ENCODE measurements around the gene NGEF. TPM values are rescaled to one million over a fixed set of nuclear protein-coding genes. Genes with fewer than 3 reads are reported as not detected.

The NGEF gene
- total RNA-seq, 1 donor = 17.4 TPM

DNA sequence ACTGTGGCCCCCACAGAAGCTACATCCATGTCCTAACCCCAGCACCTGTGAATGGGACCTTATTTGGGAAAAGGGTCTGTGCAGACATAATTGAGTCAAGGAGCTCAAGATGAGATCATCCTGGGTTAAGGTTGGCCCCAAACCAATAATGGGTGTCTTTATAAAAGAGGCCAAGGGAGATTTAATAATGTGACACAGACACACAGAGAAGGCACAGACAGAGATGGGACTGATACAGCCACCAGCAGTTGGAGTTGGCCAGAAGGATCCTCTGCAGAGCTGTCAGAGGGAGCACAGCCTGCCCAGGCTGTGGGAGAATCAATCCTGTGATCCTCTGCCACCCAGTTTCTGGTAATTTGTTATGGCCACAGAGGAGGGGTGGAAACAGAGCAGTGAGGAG, 116.9 kb downstream of the NGEF start:
- no peak overlapping the region for H3K4me3 ChIP-seq (ENCODE audit: low read depth, low read length)
- TF ChIP-seq, protein P1, sequence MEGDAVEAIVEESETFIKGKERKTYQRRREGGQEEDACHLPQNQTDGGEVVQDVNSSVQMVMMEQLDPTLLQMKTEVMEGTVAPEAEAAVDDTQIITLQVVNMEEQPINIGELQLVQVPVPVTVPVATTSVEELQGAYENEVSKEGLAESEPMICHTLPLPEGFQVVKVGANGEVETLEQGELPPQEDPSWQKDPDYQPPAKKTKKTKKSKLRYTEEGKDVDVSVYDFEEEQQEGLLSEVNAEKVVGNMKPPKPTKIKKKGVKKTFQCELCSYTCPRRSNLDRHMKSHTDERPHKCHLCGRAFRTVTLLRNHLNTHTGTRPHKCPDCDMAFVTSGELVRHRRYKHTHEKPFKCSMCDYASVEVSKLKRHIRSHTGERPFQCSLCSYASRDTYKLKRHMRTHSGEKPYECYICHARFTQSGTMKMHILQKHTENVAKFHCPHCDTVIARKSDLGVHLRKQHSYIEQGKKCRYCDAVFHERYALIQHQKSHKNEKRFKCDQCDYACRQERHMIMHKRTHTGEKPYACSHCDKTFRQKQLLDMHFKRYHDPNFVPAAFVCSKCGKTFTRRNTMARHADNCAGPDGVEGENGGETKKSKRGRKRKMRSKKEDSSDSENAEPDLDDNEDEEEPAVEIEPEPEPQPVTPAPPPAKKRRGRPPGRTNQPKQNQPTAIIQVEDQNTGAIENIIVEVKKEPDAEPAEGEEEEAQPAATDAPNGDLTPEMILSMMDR (IDR thresholded peaks at IDR 0.05; ENCODE audit: insufficient read depth, low read length) = no peak
- no peak for DNase-seq (ENCODE audit: low read depth)

DNA sequence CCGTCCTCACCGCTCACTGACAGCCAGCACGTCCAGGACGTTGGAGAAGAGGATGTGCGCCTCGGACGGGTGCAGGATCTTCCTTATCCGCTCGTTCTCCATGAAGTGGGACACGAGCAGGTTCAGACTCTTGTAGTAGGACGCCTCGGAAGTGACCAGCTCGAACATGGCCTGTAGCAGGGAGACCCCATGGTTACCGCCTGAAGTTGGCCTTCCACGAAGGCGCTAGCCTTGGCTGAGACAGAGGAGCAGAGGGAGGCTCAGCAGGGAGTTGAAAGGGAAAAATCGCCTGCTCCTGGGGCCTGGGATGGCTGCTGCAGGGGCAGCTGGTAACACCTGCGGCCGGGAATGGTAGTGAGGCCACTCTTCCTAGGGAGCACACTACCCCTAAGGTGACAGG, 118.3 kb downstream of the NGEF start:
- TF ChIP-seq, protein P1 (IDR thresholded peaks at IDR 0.05; ENCODE audit: insufficient read depth, low read length) = no peak
- no peak overlapping the region for H3K4me3 ChIP-seq (ENCODE audit: low read depth, low read length)
- no peak for DNase-seq (ENCODE audit: low read depth)

DNA sequence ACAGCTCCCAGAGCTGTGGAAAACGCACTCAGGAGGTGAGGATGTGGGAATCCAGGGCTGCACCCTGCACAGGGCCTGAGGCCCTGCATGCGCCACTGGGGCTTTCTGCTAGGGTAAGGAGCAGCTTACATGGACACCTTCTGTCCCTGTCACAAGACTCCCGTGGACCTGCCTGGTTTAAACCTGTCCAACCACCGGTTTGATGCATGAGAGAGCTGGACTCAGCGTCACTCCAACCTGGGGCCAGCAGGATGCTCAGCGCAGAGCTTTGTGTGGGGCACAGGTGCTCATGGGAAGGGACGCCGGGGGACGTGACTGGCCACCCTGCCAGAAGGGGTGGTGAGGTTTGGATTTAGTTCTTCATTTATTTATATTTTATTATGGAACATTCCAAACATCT, 118.8 kb downstream of the NGEF start:
- TF ChIP-seq, protein P1 (IDR thresholded peaks at IDR 0.05; ENCODE audit: insufficient read depth, low read length) = no peak
- no peak for DNase-seq (ENCODE audit: low read depth)
- no peak overlapping the region for H3K4me3 ChIP-seq (ENCODE audit: low read depth, low read length)

DNA sequence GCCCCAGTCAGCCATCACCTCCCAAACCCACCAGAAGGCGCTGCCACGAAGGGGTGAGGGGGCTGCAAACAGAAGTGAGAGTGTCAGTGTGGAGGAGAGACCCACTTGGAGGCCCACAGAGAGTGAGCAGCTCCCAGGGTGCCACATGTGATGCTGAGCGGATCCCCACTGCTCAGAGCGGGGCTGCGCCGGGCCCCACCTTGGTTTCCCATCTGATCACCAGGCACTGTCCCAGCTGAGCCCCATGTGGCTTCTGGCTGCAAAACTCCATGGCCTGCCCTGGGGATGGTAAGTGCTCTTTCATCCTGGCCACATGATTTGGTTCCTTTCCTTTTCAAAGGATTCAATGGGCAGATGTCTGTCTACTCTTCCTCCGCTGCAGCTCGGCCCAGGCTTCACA, 119.2 kb downstream of the NGEF start:
- TF ChIP-seq, protein P1 (IDR thresholded peaks at IDR 0.05; ENCODE audit: insufficient read depth, low read length) = no peak
- DNase-seq (ENCODE audit: low read depth) = no peak
- no peak overlapping the region for H3K4me3 ChIP-seq (ENCODE audit: low read depth, low read length)

DNA sequence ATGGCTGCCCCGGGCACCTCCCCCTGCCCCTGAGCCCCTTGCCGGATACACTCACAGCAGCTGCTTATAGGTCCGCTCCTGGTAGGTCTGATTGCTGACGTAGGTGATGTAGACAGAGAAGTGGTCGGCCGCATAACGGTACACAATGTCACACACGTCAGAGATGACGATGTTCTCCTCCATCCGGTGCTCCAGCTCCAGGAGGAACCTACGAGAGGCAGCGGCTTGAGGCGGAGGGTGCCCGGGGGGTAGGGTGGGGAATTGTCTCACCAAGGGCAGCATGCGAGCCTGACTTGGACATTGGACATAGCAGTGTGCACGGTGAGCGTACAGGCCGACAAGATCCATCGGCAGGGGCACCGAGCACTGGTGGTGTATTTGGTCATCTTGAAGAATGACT, 120.2 kb downstream of the NGEF start:
- TF ChIP-seq, protein P1 (IDR thresholded peaks at IDR 0.05; ENCODE audit: insufficient read depth, low read length) = no peak
- DNase-seq (ENCODE audit: low read depth) = no peak
- no peak overlapping the region for H3K4me3 ChIP-seq (ENCODE audit: low read depth, low read length)

DNA sequence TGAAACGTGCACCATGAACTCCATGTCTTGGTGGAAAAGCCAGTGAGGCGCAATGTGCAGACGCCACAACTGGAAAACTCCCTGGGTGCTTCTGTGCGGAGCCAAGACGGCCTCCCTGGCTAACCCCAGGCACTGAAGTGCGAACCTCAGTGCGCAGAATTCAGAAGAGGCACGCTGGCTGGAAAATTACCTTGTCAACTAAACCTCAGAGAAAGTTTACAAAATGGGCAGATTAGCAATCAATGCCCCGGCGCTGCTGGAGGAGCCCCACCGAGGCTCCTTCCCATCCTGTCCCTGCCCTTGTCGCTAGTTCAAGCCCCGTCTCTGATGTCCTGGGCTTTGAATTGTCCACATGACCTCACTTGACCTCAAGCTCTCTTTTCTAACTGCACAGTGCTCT, 120.8 kb downstream of the NGEF start:
- no peak overlapping the region for H3K4me3 ChIP-seq (ENCODE audit: low read depth, low read length)
- DNase-seq (ENCODE audit: low read depth) = no peak
- TF ChIP-seq, protein P1 (IDR thresholded peaks at IDR 0.05; ENCODE audit: insufficient read depth, low read length) = no peak

DNA sequence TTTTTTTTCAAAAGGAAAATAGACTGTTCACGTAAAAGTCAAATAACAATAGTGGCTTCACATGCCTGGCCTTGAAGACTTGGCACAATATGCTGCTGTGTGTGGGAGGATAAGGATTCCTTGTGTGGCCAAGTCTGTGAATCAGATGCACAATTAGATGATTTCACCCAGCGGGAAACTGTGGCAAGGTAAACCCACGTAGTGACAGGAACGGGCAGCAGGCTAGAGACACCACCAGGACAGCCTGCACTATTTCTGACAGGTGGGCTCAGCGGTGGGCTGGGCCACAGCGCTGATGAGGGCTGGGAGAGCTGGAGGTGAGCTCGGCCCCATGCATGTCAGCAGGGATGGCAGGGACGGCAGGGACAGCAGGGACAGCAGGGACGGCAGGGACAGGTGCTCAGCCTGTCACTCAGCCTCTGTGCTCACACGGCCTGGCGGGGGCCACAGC, 121.4 kb downstream of the NGEF start:
- DNase-seq (ENCODE audit: low read depth) = peak; percentile 83
- H3K4me3 ChIP-seq (ENCODE audit: low read depth, low read length) = no peak overlapping the region
- TF ChIP-seq, protein P1 (IDR thresholded peaks at IDR 0.05; ENCODE audit: insufficient read depth, low read length) = no peak
